ENCODE results near the gene MTPN.

MTPN gene

GRCh38 chr7:135919071-135919841, 57.9 kb downstream of the MTPN start:
- Histone ChIP-seq H3K4me3 (no peak overlapping the region), H3K27ac (no peak overlapping the region)
- DNase-seq (ENCODE audit: low spot score): no peak
- TF ChIP-seq, protein P1, sequence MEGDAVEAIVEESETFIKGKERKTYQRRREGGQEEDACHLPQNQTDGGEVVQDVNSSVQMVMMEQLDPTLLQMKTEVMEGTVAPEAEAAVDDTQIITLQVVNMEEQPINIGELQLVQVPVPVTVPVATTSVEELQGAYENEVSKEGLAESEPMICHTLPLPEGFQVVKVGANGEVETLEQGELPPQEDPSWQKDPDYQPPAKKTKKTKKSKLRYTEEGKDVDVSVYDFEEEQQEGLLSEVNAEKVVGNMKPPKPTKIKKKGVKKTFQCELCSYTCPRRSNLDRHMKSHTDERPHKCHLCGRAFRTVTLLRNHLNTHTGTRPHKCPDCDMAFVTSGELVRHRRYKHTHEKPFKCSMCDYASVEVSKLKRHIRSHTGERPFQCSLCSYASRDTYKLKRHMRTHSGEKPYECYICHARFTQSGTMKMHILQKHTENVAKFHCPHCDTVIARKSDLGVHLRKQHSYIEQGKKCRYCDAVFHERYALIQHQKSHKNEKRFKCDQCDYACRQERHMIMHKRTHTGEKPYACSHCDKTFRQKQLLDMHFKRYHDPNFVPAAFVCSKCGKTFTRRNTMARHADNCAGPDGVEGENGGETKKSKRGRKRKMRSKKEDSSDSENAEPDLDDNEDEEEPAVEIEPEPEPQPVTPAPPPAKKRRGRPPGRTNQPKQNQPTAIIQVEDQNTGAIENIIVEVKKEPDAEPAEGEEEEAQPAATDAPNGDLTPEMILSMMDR (IDR thresholded peaks at IDR 0.05): no peak

DNA sequence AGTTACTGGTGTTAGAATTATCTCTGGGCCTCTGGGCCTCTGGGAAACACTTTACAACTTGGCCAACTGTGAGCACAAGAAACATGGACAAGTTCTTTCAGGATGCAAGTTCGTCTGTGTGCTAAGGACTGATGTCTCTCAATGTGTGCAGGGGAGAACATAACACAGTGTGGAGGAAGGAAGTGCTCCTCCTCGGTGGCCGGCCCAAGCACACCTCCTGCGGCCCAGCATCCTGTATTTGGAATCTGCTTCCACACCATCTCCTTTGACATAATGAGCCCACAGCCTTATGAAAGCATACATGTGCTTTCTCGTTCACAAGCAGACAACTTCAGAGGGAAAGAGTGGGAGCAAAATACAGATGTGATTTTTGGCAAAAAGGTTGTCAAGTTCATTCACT, 59.0 kb downstream of the MTPN start:
- TF ChIP-seq, protein P1 (IDR thresholded peaks at IDR 0.05): no peak
- H3K27ac ChIP-seq: no peak overlapping the region
- no peak overlapping the region for H3K4me3 ChIP-seq
- no peak for DNase-seq (ENCODE audit: low spot score)

DNA sequence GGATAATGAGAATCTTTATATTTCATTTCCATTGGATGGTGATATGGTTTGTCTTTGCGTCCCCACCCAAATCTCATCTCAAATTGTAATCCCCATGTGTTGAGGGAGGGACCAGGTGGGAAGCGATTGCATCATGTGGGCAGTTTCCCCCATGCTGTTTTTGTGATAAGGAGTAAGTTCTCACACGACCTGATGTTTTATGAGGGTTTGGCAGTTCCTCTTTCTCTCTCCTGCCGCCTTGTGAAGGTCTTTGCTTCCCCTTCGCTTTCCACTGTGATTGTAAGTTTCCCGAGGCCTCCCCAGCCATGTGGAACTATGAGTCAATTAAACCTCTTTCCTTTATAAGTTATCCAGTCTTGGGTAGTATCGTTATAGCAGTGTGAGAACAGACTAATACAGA, 59.4 kb downstream of the MTPN start:
- Histone ChIP-seq H3K4me3 (no peak overlapping the region), H3K27ac (no peak overlapping the region)
- TF ChIP-seq, protein P1 (IDR thresholded peaks at IDR 0.05): no peak
- DNase-seq (ENCODE audit: low spot score): no peak

DNA sequence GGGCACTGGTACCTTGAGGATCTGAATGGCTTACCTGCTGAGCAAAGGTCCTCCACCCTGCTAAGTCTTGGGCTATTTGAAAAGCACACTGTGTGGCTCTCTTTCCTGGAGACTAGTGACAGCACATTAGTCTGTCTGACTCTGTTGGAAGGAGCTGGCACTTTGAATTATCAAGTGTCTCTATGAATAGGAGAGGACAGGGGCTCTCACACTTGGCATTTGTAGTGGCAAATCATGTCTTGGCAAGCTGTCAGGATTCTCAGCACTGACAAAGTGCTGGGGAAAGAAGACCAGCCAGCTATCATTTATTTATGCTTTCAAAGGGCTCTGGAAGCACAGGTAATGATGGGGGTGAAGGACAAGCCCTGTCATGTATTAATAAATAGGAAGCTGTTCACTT, 62.8 kb downstream of the MTPN start:
- H3K27ac ChIP-seq: no peak overlapping the region
- TF ChIP-seq, protein P1 (IDR thresholded peaks at IDR 0.05): no peak
- H3K4me3 ChIP-seq: no peak overlapping the region
- DNase-seq (ENCODE audit: low spot score): no peak

- TF ChIP-seq, protein P1 (IDR thresholded peaks at IDR 0.05): no peak
- Histone ChIP-seq H3K4me3 (no peak overlapping the region), H3K27ac (no peak overlapping the region)
- no peak for DNase-seq (ENCODE audit: low spot score)
These were observed 63.8 kb downstream of the MTPN start for GRCh38 chr7:135913404-135913803.

DNA sequence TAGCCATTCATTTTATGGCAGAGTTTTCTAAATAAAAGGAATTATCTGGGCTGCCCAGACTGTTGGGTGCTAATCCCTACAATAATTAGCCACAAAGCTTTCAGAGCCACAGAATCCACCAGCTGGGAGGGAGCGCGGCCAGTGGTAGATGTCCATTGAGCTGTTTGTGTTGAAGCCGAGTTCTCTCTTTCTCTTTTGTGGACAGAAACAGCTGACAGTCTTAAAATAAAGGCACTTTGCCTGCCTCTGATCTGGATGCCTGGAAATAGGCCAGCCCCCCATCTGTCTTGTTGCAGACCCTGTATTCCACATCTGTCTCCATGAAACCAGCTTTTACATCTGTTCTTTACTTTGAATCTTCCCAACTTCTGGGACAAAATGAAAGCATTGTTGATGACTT, 66.1 kb downstream of the MTPN start:
- no peak overlapping the region for H3K27ac ChIP-seq

More for the DNA sequence above, 66.1 kb downstream of the MTPN start:
- H3K4me3 ChIP-seq: no peak overlapping the region
- TF ChIP-seq, protein P1 (IDR thresholded peaks at IDR 0.05): no peak
- no peak for DNase-seq (ENCODE audit: low spot score)

All from coronary artery (tissue), 2 donors.